HG02870 (cell line): ENCODE measurements around the gene SEC14L1.
"Not testable (repeated sequence)": the region's sequence is repeated elsewhere in the genome, so short reads cannot be mapped to it uniquely, and the experiment has no call there.

Experiments
- ATAC-seq: cut with Tn5 transposase; IDR thresholded peaks from one replicate; pipeline ENCODE4 v1.9.1; 2021; ENCODE audit warnings: mild to moderate bottlenecking, moderate library complexity; ENCODE audit not compliant: unreplicated experiment

The SEC14L1 gene

DNA sequence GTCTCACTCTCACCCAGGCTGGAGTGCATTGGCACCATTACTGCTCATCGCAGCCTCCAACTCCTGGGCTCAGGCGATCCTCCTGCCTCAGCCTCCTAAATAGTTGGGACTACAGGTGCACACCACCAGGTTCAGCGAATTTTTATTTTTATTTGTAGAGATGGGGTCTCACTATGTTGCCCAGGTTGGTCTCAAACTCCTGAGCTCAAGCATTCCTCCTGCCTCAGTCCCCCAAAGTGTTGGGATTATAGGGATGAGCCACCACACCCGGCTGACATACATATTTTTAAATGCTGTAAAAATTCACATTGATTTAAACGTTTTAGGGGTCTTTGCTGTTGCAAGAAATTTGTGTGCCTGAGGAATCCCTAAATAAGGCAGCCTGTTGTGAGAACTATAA is 24.8 kb upstream of the SEC14L1 start:
- ATAC-seq, result no peak

DNA sequence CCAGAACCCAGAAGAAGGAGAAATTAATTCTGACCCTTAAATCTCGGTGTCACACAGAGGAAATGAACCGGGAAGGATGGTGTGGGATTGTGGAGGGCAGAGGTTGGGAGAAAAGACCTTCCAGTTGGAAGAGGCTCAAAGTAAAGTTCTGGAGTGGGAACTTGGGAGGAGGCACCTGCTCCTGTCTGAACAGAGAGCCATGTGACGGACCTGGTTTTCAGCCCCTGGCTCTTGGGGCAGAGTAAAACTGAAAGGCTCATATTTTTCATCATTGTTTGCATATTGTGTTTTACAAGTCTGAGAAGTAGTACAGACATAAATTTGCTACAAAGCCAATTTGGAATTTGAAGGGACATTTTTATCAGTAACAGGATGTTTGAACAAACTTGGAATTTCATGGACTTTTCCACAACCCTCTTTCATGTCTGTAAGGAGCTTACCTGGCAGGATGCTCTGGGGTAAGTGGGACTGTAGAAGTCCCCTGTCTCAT is 24.4 kb upstream of the SEC14L1 start:
- ATAC-seq, result no peak

DNA sequence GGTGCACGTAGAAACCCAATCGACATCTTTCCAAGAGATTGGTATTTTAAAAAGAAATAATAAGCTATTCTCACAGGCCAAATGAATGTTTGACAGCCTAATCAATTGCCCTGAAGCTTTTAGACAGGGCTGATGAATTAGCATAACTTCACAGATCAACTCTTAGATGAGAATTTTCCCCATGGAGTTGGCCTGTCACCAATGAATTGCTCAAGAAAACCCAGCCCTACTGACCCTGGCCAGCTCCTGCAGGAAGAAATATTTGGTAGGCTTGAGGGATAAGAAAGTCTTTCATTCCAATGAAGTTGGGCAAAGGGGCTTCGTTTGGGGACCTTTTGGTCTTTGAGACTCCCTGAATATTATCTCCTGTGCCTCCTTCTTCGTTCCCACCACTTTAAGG is 23.4 kb upstream of the SEC14L1 start:
- ATAC-seq, result no peak

DNA sequence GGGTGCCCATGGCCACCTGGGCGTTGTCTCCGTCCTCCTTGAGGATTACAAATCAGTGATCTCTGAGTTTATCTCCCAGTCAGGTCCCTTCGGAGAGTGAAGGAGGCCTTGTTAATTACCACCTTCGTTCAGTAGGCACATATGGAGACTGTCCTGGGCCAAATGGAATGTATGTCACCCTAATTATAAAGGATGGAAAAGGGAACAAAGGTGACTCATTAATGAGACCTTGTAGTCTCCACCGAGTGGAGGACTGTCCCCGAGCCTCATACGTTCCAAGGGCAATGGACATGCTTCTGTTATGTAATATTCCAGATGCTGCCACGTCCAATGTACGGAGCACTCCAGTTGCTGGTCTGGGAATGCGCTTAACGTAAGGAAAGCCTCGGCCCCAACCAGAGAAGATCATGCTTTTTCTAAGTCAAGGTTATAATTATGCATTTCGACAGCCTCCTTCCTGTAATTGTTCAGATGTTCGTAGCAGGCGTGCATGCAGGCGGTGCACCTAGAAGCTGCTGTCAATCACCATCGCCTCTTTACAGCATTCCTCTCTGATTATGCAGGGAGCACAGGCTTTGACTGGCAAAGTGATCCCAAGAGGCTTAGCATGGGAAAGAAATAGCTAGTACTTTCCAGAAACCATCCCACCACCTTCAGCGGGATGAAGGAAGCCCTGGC is 22.4 kb upstream of the SEC14L1 start:
- no peak for ATAC-seq

DNA sequence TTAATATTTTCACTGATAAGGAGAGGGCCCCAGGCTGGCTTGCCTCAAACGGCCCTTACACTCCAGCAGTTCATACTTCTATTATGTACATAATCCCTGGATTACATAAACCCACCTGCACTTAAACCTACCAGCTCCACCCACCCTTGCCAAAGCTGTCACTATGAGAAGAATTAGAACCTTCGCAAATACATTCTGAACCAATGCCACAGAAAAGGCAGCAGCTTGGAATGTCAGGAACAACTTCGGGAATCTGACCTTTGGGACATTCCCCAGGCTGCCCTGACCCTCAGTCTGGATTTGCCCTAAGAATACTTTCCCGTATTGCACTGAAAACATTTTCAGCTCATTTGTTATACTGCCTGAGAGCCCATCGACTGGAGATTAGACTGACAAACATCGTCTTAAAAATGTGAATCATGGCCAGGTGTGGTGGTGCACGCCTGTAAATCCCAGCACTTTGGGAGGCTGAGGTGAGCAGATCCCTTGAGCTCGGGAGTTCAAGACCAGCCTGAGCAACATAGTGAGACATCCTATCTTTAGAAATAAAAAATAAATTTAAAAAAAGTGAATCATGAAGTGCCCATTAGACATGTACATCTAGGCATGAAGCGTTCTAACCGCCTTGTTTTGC is 21.0 kb upstream of the SEC14L1 start:
- ATAC-seq, result no peak

DNA sequence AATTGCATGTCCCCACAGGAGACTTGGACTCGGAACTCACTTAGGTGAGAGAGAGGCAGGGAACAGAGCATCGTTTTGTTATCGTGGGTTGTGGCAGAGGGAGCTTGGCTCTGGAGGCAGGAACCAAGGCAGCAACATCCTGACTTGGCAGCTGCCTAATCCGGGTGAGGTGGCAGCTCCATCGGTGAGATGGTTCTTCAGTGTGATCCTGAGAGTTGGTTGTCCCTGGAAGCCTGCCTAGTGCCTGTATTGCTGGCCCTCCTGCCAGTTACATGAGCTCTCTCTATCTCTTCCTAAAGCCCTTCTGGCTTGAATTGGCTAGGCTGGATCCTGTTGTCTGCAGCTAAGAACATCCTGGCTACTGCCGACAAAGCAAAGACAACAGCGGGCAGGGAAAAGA is 19.9 kb upstream of the SEC14L1 start:
- no peak for ATAC-seq

DNA sequence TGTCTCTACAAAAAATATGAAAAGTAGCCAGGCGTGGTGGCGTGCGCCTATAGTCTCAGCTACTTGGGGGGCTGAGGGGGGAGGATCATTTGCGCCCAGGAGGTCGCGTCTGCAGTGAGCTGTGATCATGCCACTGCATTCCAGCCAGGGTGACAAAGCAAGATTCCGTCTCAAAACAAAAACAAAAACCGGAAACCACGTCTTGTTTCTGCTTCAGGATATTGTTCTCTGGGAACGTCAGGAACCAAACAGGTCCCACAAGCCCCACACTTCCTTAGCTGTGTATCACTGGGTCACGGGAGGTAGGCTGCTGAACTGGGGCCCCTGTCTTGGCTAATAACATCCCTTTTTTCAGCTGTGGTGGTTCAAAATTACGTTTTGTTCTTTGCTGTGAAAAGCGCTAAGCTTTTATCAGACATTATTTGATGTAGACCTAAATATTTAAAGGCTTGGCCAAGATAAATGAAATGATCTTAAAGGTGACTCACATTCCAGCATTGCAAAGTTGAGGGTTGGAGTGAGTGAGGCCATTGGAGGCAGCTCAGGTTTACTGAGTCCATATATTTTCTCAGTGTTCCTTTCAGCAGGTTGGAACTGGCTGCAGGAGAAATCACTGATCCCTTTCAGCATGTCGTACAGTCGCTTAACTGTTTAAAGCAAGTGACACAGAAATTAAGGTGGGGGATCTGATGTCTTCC is 16.4 kb upstream of the SEC14L1 start:
- no peak for ATAC-seq

DNA sequence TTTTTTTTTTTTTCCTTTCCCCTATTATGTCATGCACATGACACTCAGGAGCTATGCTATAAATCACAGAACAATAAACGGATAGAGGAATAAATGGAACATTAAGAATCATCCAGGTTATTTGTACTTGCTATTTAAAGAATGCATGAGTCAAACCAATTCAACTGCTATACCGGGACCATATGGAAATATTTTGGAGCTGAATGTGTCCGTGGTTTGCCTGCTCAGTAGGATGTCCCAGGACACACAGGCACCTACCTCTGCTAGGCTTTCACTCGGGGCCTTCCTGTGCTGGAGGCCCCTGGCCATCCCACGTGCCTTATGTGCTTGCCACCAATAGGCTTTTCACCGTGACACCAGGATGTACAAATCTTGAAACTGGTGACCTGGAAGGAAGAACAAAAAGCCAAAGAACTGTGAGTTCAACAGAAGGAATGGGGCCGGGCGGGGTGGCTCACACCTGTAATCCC is 15.3 kb upstream of the SEC14L1 start:
- no peak for ATAC-seq

DNA sequence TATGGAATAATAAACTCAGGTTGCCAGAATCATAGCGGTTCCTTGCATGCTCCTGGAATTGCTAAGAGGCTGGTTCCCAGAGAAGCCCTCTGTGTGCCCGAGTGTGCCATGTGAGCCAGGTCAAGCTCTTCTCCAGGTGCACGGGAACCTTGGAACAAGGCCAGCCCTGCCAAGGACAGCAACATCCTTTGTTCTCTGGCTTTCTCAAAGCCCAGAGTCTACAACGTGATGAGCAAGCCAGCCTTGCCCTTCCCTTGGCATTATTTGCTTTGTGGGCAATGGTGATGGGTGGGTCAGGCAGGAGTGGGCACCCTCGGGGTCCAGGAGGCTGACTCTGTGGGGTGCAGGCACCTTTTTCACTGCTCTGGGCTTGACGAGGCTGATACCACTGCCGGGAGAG is 14.2 kb upstream of the SEC14L1 start:
- no peak for ATAC-seq

DNA sequence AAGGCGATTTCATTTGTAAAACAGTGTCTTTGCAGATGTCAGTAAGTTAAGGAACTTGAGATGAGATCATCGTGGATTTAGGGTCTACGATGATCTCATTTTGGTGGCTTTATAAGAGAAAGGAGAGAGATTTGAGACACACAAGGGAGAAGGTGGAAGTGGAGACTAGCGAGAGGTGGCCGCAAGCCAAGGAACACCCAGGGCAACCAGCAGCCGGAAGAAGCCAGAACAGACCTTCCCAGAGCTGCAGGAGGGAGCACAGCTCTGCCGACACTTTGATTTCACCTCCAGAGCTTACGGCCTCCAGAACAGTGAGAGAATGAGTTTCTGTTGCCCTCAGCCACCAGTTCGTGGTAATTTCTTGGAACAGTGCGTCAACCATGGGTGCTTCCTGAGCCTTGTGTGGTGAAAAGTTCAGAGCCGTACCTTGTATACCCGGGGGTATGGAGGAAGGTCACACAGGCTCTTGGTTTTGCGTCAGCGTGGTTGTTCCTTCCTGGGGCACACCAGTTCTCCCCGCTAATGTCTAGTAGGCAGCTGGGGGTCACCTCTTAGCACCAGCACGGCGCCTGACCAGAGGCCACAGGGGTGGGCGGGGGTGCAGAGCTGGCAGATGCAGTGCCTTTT is 12.9 kb upstream of the SEC14L1 start:
- ATAC-seq, result no peak

DNA sequence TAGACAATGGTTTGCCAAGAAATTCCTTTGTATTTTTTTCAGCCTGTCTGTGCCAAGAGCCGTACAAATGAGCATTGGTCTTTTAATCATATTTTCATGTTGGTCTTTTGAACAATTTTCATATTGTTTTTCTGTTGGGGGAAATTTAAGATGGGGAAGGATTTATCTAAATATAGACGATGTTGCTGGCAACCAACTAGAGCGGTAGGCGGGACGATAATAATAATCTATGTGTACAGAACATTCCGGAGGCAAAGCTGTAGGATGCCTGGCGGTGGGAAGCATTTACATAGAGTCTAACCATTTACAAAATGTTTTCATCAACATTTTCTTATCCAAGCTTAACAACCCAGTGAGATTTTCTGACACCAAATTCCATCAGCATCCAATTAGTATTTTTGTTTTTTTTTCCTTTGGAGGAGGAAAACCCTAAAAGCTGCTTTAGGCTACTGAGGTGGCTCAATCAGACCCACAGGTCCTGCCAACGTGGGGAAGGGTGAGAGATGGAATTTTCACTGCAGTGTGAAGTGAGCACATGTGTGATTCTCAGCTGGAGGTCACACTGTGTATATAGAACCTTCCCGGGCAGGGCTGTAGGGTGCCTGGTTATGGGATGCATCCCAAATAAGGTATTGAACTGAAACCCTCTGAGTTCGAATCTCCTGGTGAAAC is 11.7 kb upstream of the SEC14L1 start:
- ATAC-seq, result no peak

DNA sequence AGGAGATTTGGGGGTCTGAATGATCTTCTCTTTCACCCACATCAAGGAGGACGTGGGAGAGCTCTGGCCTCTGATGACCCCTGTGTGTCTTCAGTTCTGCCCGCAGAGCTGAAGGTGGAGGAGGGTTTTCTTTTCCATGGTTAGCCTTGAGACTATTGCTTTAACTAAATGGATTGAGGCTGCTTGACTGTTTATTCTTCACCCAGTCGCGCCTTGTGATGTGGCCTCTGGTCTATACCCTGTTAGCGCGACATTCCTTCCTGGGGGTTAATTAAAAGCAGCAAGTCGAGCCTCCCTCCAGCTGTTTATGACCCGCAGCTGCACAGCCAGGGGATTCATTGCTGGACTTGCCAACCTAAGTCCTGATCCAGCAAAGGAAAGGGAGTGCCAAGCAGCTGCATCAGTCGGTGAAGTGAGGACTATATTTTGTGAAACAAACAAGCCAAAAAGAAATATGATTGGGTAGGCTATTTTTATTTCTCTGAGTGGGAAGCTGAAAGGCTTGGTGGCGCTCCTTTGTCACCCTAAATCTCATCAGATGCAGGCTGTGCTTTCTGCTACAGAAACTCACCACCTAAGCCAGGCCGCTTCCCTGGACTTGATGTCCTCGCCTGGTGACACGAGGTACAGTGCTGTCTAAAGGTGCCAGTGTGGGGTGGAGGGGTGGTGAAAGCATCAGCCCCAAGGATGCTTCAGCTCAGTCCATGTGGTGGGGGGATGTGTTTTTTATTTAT is 11.0 kb upstream of the SEC14L1 start:
- no peak for ATAC-seq

DNA sequence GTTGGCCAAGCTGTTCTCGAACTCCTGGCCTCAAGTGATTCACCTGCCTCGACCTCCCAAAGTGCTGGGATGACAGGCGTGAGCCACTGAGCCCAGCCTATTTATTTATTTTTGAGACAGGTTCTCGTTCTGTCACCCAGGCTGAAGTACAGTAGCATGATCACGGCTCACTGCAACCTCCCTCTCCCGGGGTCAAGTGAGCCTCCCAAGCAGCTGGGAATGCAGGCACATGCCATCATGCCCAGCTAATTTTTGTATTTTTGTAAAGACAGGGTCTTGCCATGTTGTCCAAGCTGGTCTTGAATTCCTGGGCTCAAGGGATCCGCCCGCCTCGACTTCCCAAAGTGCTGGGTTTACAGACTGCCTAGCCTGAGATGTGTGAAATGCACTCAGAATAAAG is 10.2 kb upstream of the SEC14L1 start:
- ATAC-seq, result no peak

DNA sequence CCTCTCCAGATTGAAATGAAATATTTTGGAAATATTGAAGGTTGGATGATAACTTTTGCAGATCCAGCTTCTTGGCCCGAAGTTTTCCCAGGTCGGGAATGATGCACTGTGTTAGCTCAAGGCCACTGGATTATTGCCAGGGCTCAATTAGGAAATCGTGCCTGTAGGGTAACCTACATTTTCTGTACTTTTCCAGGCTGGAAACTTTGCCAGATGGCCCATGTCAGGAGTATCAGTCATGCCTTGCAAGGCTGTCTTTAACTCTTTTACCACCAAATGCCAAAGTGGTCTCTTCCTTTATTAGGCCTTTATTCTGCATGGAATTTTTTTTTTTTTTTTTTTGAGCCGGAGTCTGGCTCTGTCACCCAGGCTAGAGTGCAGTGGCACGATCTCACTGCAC is 8.9 kb upstream of the SEC14L1 start:
- no peak for ATAC-seq

DNA sequence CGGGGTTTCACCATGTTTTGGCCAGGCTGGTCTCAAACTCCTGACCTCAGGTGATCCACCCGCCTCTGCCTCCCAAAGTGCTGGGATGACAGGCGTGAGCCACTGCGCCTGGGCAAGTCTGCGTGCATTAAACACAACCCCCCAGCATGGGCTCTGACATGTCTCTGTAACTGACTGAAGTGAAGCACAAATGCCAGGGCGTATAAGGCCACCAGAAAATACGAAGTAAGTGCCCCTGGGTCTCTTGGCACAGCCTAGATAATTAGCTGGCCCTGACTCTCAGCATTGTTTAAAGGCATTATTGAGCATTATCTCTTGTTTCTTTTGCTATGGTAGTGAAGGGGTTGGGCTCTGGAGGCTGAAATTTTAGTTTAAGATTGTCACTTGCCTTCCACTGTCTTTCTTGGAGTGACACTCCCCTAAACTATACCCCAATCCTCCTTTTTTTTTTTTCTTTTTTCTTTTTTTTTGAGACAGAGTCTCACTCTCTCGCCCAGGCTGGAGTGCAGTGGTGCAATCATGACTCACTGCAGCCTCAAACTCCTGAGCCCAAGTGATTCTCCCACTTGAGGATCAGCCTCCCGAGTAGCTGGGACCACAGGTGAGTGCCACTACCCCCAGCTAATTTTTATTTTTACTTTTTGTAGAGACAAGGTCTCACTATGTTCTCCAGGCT is 8.2 kb upstream of the SEC14L1 start:
- no peak for ATAC-seq

DNA sequence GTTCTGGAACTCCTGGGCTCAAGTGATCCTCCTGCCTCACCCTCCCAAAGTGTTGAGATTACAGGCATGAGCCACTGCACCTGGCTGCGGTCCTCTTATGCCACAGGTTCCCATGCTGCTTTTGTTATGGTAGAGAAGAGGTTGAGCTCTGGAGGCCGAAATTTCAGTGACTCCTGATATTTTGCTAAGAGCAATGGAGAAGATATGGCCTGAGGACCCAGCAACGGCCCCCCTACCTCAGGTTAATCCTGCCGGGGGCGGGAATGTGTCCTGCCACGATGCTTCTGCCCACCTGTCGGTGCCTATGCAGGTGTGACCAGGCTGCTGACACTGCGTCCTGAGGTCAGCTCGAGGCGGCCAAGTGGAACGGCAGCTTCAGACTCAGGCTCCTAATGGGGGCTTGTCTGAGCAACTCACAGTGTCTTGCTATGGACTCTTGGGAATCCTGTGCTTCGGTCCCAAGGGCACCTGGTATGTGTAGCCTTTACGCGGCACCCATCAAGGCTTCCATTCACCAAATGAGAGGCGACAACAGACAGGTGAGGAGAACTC is 7.6 kb upstream of the SEC14L1 start:
- ATAC-seq, result no peak

DNA sequence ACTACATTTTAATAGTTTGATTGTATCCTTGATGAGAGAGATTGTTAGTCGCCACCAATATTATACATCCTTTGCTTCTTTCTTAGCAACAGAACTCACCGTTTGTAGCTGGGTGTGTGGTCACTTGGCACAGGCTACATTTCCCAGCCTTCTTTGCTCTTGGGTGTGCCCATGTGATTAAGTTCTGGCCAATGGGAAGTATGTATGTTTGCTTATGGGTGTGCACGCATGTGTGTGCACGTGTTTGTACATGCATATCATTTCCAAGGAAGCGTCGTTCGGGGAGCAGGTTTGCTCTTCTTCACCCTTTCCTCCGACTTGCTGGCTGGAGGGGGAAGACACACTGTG is 4.4 kb upstream of the SEC14L1 start:
- no peak for ATAC-seq

DNA sequence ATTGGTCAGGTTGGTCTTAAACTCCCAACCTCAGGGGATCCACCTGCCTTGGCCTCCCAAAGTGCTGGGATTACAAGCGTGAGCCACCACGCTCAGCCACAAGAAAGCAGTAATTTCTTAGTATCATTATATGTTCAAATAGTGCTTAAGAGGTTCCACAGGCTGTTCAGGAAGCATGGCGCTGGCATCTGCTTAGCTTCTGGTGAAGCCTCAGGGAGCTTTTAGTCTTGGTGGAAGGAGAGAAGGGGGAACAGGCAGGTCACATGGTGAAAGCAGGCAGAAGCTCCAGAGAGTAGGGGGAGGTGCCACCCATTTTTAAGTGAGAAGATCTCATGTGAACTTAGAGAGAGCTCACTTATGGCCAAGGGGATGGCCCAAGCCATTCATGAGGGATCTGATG is 3.7 kb upstream of the SEC14L1 start:
- ATAC-seq, result no peak

DNA sequence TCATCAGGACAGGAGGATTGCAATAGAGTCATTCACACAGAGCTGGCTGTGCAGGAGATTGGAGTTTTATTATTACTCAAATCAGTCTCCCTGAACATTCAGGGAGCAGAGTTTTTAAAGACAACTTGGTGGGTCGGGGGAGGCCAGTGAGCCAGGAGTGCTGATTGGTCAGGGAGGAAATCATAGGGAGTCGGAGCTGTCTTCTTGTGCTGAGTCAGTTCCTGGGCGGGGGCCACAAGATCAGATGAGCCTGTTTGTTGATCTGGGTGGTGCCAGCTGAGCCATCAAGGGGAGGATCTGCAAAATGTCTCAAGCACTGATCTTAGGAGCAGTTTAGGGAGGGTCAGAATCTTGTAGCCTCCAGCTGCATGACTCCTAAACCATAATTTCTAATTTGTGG is 2.9 kb upstream of the SEC14L1 start:
- not testable (repeated sequence) for ATAC-seq
